NOMO-1 treated with dmso at 0.1 percent for 144 hours (cell line): ENCODE results near the gene WDR27.

ENCODE experiments used
- DNase-seq: peaks from one replicate; lab custom pipeline; 2025; ENCODE audit not compliant: unreplicated experiment; lab: John Stamatoyannopoulos, UW

The WDR27 gene

GRCh38 chr6:169568314-169569087 lies 133.3 kb downstream of the WDR27 start:
- no peak for DNase-seq

GRCh38 chr6:169567819-169568218 lies 134.0 kb downstream of the WDR27 start:
- DNase-seq = no peak

DNA sequence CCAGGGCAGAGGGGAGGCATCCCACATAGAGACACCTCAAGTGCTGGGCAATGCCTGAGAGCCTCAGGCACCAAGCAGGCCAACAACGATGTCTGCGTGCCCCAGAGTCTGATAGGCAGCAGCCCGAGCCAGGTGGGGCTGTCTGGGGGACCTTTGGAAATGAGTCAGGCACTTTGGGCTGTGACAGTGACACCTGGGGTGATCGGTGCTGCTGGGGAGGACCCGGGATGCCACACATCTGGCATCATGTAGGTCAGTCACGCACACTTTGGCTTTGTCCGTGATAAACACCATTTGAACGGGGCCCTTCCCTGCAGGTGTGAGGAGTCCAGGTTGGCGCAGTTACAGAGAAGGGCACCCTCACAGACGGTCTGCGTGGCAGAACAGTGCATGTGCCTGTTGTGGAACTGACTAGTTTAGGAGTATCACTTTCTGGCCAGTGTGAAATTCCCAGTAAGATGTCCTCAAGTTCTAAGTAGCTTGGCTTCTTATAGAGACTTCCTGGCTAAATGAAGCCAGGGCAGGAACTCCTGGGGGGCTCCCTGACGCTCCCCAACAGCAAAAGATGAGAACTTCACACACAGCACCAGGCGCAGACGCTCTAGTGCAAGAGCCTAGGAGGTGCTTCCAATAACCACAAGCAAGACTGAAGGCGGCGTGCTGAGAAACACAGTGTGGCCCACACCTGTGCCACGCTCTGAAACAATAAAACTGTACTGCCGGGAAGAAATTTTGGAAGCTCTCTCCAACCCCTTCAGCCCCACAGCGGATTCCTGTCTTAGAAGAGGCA lies 134.7 kb downstream of the WDR27 start:
- no peak for DNase-seq

- no peak for DNase-seq
These were observed 135.5 kb downstream of the WDR27 start for GRCh38 chr6:169566319-169566718.

DNA sequence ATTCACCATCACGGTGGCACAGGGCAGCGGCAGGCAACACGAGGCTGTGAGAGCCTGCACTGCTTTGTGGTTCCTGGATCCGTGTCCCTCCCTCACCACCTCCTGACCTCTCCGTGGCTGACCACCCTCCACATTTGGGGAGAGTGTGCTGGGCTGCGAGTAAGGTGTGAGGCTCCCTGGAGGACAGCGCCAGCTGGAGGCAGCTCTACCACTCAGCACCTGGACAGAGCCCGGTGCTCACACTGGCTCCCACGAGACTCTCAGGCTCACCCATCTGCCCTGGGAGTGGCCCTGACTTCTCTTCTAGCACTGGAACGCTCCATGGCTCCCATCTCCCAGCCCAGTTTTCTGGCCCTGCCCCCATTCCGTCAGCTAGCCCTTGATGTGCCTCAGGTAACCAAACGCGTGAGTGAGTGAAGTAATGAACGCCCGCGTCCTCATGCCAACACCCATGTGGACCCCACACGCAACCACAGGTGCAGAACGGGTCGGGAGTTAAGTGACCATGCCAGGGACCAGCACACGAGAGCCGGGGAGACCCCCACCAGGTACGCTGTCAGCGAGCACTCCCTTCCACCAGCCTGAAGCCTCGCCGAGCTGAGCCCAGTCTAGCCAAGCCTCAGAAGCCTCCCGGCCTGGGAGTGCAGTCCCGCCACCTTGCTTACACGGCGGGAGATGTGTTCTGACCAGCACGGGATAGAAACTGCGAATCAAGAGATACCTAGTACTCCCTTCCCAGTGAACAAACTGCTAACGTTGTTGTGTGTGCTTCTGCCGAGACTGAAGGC lies 137.2 kb downstream of the WDR27 start:
- DNase-seq = no peak

DNA sequence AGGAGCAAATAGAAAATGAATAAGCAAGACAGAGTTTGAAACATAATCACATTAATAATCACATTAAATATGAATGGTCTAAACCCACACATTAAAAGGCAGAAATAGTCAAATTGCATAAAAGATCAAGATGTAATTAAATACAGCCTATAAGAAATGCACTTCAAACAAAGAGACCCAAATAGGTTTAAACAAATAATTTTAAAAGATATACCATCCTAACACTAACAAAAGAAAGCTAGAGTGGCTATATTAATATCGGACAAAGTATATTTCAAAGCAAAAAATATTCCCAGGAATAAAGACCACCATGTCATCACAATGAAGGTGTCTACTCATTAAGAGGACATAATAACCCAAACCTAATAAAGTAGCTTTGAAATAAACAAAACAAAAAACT lies 140.2 kb downstream of the WDR27 start:
- DNase-seq = no peak

- DNase-seq = no peak
These were observed 142.2 kb downstream of the WDR27 start for GRCh38 chr6:169559592-169559991.

GRCh38 chr6:169558774-169559441 lies 142.9 kb downstream of the WDR27 start:
- DNase-seq = no peak

DNA sequence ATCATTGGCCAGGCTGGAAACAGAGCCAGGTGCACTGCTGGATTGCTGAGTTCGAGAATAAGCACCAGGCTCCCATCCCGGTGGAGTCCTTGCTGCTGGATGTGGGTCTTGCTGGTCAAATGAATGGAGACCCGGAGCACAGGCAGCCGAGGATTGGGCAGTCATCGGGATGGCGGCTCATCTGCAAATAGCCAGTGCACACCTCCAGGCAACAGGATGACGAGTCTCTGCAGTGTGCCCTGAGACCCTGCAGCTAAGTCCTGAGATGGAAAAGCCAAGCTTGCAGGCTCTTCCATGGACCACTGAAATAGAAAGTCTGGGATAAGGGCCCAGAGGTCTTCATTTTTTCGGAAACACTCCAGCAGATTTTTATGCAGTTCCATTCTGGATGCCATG lies 143.5 kb downstream of the WDR27 start:
- no peak for DNase-seq

GRCh38 chr6:169557887-169558286 lies 143.9 kb downstream of the WDR27 start:
- no peak for DNase-seq

DNA sequence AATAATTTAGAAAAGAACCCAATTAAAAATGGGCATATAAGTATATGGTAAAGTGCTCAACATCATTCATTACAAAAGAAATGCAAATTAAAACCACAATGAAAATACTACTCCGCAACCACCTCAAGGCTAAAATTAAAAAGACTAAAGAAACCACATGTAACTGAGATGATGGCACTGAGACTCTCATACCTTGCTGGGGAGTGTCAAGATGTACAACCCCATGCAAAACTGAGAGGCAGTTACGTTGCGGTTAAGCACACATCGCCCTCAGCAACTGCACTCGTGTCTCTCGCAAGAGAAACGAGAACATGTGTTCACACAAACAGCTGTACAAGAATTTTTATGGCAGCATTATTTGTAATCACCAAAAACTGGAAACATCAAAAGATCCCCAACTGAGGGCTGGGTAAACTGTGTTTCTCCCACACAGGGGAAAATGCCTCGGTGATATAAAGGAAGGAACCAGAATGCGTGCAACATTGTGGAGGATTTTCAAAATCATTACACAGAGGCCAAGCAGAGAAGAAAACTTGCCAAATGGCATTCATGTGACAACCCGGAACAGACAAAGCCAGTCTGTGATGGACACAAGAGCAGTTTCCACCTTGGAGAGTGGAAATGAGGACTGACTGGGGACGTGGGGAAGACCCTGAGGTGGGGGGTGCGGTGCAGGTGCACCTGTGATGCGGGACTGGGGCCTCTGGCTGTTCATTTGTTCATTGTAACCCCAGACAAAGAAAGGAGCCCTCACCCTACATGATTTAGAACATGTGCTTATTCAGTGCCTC lies 144.9 kb downstream of the WDR27 start:
- no peak for DNase-seq

GRCh38 chr6:169555971-169556617 lies 145.7 kb downstream of the WDR27 start:
- DNase-seq = no peak

DNA sequence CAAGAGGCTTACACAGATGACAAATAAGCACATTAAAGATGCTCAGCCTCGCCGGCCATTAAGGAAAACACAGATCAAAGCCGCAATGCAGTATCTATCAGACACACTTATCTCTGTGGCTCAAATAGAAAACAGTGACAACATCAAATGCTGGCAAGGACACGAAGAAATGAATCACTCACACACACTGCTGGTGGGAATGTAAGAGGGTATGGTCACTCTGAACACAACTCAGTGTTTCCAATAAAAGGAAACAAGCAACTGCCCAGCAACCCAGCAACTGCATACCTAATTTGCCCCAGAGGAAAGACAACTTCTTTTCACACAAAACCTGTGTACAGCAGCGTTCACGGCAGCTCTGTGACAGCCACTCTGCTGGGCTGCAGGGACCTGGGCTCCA lies 155.8 kb downstream of the WDR27 start:
- no peak for DNase-seq

GRCh38 chr6:169543704-169544103 lies 158.1 kb downstream of the WDR27 start:
- no peak for DNase-seq

DNA sequence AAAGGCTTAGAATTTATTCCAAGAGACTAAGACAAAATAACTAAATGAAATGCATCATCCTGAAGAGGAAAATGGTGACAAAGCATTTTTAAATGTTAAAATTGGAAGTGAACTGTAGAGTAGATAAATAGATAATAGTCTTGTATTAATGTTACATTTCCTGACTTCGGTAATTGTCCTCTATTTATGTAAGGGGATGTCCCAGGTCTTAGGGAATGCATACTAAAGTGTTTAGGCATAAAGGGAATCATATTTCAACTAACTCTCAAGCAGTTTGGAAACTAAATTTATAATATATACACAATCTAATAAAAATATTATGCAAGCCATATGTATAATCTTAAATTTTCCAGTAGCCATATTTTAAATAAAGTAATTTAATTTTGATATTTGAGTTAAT lies 159.3 kb downstream of the WDR27 start:
- DNase-seq = no peak

DNA sequence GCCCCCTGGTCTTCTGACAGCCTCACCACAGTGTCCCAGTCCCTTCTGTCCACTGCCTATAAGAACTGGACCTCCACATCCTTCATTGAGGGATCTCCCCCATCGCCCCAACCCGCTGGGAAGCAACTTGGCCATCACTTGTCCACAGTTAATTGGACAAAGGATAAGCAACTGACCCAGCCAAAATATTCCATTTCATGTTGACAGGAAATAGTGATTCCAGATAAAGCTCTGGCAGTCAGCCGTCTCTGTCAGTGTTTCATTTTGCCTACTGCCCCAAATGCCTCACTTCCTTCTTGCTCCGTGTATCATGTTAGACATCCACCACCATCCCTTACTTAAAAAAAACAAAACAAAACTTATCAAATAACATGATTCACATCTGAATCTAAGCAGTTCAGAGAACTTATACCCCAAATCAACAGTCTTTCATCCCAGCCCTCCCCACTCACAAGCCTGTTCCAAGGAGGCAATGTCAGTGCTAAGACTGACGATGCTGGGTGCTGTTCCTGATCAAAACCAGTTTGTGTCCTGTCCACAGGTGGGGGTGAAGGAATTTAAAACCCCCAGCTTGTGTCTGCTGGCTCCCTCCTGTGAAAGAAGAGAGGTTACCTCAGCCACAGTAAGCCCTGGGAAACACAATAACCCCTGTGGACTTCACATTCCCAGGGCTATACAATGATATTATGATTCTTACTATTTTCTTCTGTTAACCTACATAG lies 162.5 kb downstream of the WDR27 start:
- DNase-seq = no peak

- DNase-seq = no peak
These were observed 165.2 kb downstream of the WDR27 start for GRCh38 chr6:169536446-169537170.

DNA sequence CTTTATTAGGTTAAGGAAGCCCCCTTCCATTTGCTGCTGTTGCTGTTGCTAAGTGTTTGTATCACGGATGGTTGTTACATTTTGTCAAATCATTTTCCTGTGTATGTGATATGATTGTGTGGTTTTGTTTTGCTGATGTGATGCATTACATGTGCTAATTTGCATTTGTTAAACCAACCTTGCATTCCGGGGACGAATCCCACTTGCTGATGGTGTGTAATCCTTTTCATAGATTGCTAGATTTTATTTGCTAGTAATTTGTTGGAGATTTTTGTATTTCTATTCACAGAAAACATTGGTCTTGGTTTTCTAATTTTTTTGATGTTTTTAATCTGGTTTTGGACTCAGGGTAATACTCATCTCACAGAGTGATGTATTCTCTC lies 167.8 kb downstream of the WDR27 start:
- no peak for DNase-seq
